ENCODE measurements around the gene HDAC9.

GRCh38 chr7:18638594-18639452, 143.3 kb downstream of the HDAC9 start:
- TF ChIP-seq TAF1 (IDR thresholded peaks at IDR 0.05; ENCODE audit: borderline replicate concordance, insufficient read depth, low read length), result no peak
- no peak for TF ChIP-seq REST (IDR thresholded peaks at IDR 0.05; ENCODE audit: insufficient read depth in 1 of 2, low read depth in 2 of 2, low read length in 2 of 2)
- TF ChIP-seq POLR2AphosphoS5 (IDR thresholded peaks at IDR 0.05; ENCODE audit: low read depth, low read length), result no peak
- no peak for TF ChIP-seq SIN3A (IDR thresholded peaks at IDR 0.05; ENCODE audit: borderline replicate concordance, insufficient read depth, low read length)

Data from PFSK-1 (cell line).